Endodermal cell (in vitro differentiated cells): Measurements from ENCODE around the gene CBLN3. TPM values are rescaled to one million over a fixed set of nuclear protein-coding genes. Genes with fewer than 3 reads are reported as not detected.

Experiments used
- DNase-seq: peaks from one replicate; pipeline ENCODE4 v3.0.0-alpha.2; 2017
- H3K27ac ChIP-seq: 2 replicates; pipeline ENCODE4 v1.5.1; 2013; ENCODE audit warnings: mild to moderate bottlenecking, low read depth, low read length, moderate library complexity
- H3K27me3 ChIP-seq: 2 replicates; pipeline ENCODE4 v1.6.1; 2013; ENCODE audit warnings: mild to moderate bottlenecking, low read length, moderate library complexity; ENCODE audit not compliant: insufficient read depth, control insufficient read depth, poor library complexity, severe bottlenecking
- H3K36me3 ChIP-seq: 2 replicates; pipeline ENCODE4 v1.7.0; 2013; ENCODE audit warnings: mild to moderate bottlenecking, low read length, moderate library complexity; ENCODE audit not compliant: control insufficient read depth, insufficient read depth
- H3K4me1 ChIP-seq: one replicate; pipeline ENCODE4 v1.7.0; 2013; ENCODE audit warnings: low read length; ENCODE audit not compliant: control insufficient read depth, insufficient read depth
- H3K4me3 ChIP-seq: 2 replicates; pipeline ENCODE4 v1.5.1; 2013; ENCODE audit warnings: mild to moderate bottlenecking, low read length, moderate library complexity
- H3K9ac ChIP-seq: 2 replicates; pipeline ENCODE4 v1.6.1; 2013; ENCODE audit warnings: mild to moderate bottlenecking, low read length, moderate library complexity; ENCODE audit not compliant: poor library complexity, severe bottlenecking; ENCODE audit errors: extremely low read depth
- H3K9me3 ChIP-seq: 2 replicates; pipeline ENCODE4 v1.6.1; 2013; ENCODE audit warnings: mild to moderate bottlenecking, low read length, moderate library complexity; ENCODE audit not compliant: control insufficient read depth
- H3K27ac Mint-ChIP-seq: 2 replicates; pipeline ENCODE4 v1.8.0; 2020; ENCODE audit warnings: mixed read lengths
- H3K27me3 Mint-ChIP-seq: 2 replicates; pipeline ENCODE4 v1.8.0; 2021; ENCODE audit warnings: mild to moderate bottlenecking, mixed read lengths; ENCODE audit not compliant: insufficient read depth
- H3K36me3 Mint-ChIP-seq: 2 replicates; pipeline ENCODE4 v1.8.0; 2020; ENCODE audit warnings: low read depth, mixed read lengths
- H3K4me1 Mint-ChIP-seq: 2 replicates; pipeline ENCODE4 v1.8.0; 2020; ENCODE audit warnings: mixed read lengths
- H3K4me3 Mint-ChIP-seq: 2 replicates; pipeline ENCODE4 v1.8.0; 2020; ENCODE audit warnings: mild to moderate bottlenecking, moderate library complexity, mixed read lengths
- H3K9me3 Mint-ChIP-seq: 2 replicates; pipeline ENCODE4 v1.8.0; 2020; ENCODE audit warnings: mild to moderate bottlenecking, mixed read lengths
- WGBS, 2 experiments: methylation state at CpG; one replicate each; pipeline versions ENCODE4 v1.1.5 to v1.1.7; 2013; ENCODE audit warnings: missing lambda C conversion rate in 2 of 2, mixed read lengths in 1 of 2; ENCODE audit not compliant: insufficient coverage in 1 of 2, insufficient read length in 1 of 2; 5-methylcytosine and 5-hydroxymethylcytosine counted together
- total RNA-seq, 2 donors: library from RNA; stranded (reverse); fragmentation: NEBNext Ultra II Directional in 1 of 2; extraction: Animal tissue kit (Norgen Biotek cat#: 25700) in 1 of 2; gene quantifications; 2 replicates in 1 of 2; 3 replicates in 1 of 2; pipeline ENCODE4 v1.2.1, GENCODE V29; 2021
- TF ChIP-seq, protein P1 (sequence below): fragments of 200-600 bp; sonication (generic); conservative IDR thresholded peaks from 2 replicates; pipeline ENCODE4 v1.5.0; 2021; ENCODE audit warnings: antibody characterized with exemption, mild to moderate bottlenecking

Gene CBLN3
- total RNA-seq, 2 donors from 2014 or later = 2.1 to 2.4 TPM

GRCh38 chr14:24436355-24437019 lies 7.0 kb upstream of the CBLN3 start:
- Mint-ChIP-seq H3K27me3 (no peaks in the 10 kb centered on the region), H3K36me3 (peaks cover 54% of the 10 kb centered on the region), H3K27ac (no peak overlapping the region), H3K4me1 (peaks cover 23% of the 10 kb centered on the region), H3K4me3 (no peak overlapping the region), H3K9me3 (no peaks in the 10 kb centered on the region)
- Histone ChIP-seq H3K4me3 (no peak overlapping the region), H3K4me1 (peaks cover 24% of the 10 kb centered on the region), H3K9ac (no peak overlapping the region), H3K9me3 (no peaks in the 10 kb centered on the region), H3K36me3 (peaks cover 43% of the 10 kb centered on the region), H3K27me3 (no peaks in the 10 kb centered on the region), H3K27ac (no peak overlapping the region)
- WGBS, 2 experiments = 71 to 76% methylated on average over 3 to 5 of the region's 5 CpGs
- TF ChIP-seq, protein P1, sequence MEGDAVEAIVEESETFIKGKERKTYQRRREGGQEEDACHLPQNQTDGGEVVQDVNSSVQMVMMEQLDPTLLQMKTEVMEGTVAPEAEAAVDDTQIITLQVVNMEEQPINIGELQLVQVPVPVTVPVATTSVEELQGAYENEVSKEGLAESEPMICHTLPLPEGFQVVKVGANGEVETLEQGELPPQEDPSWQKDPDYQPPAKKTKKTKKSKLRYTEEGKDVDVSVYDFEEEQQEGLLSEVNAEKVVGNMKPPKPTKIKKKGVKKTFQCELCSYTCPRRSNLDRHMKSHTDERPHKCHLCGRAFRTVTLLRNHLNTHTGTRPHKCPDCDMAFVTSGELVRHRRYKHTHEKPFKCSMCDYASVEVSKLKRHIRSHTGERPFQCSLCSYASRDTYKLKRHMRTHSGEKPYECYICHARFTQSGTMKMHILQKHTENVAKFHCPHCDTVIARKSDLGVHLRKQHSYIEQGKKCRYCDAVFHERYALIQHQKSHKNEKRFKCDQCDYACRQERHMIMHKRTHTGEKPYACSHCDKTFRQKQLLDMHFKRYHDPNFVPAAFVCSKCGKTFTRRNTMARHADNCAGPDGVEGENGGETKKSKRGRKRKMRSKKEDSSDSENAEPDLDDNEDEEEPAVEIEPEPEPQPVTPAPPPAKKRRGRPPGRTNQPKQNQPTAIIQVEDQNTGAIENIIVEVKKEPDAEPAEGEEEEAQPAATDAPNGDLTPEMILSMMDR = peak; percentile 84
- DNase-seq = peak; percentile 74

- Histone ChIP-seq H3K4me1 (peaks cover 23% of the 10 kb centered on the region), H3K27me3 (no peaks in the 10 kb centered on the region), H3K9ac (no peak overlapping the region), H3K9me3 (no peaks in the 10 kb centered on the region), H3K4me3 (no peak overlapping the region), H3K36me3 (peaks cover 43% of the 10 kb centered on the region), H3K27ac (no peak overlapping the region)
- peaks cover 25% of the 10 kb centered on the region for H3K4me1 Mint-ChIP-seq
- 70 to 72% methylated on average over 5 to 6 of the region's 6 CpGs for WGBS, 2 experiments
- TF ChIP-seq, protein P1 = no peak
- DNase-seq = no peak
- peaks cover 56% of the 10 kb centered on the region for H3K36me3 Mint-ChIP-seq
- no peak overlapping the region for H3K4me3 Mint-ChIP-seq
- H3K27me3 Mint-ChIP-seq = no peaks in the 10 kb centered on the region
- no peak overlapping the region for H3K27ac Mint-ChIP-seq
- no peaks in the 10 kb centered on the region for H3K9me3 Mint-ChIP-seq
Measured at GRCh38 chr14:24435998-24436354, 6.5 kb upstream of the CBLN3 start.

DNA sequence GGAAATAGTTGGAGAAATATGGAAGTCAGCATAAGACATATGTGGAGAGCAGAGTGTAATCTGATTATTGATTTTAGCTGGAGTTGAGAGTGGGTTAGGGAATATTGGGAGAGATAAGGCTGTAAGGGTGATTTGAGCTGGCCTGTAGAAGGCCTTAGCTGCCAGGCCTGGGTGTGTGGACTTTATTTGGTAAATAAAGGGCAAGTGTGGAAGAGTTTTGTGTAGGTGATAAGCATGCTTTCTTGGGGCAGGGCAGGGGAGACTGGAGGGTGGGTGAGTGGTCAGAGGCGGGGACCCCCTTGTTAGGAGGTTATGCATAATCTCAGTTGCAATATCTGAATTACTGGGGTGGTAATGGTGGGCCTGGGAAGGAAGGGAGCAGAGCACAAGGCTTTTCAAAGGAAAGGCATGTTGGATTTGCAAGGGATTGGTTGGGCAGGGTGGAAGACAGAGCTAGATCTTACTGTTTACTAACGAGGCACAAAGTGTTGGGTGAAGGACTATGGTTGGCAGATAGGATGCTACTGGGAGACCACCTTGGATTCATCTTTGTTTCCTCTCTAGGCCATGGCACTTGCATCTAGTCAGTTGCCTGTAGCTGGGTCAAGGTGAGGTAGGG lies 5.8 kb upstream of the CBLN3 start:
- 96% methylated on average over 2 of the region's 2 CpGs; no CpG with 5 or more reads in 1 of the 2 experiments for WGBS, 2 experiments
- no peaks in the 10 kb centered on the region for H3K27me3 Mint-ChIP-seq
- H3K4me3 Mint-ChIP-seq = no peak overlapping the region

More for the DNA sequence above, 5.8 kb upstream of the CBLN3 start:
- no peak overlapping the region for H3K9ac ChIP-seq
- H3K4me3 ChIP-seq = no peak overlapping the region
- no peaks in the 10 kb centered on the region for H3K9me3 ChIP-seq
- H3K4me1 ChIP-seq = peaks cover 17% of the 10 kb centered on the region
- H3K4me1 Mint-ChIP-seq = peaks cover 22% of the 10 kb centered on the region
- H3K36me3 ChIP-seq = peaks cover 43% of the 10 kb centered on the region
- H3K27ac ChIP-seq = no peak overlapping the region
- TF ChIP-seq, protein P1 = no peak
- no peak overlapping the region for H3K27ac Mint-ChIP-seq
- peaks cover 52% of the 10 kb centered on the region for H3K36me3 Mint-ChIP-seq
- H3K27me3 ChIP-seq = no peaks in the 10 kb centered on the region
- no peaks in the 10 kb centered on the region for H3K9me3 Mint-ChIP-seq
- no peak for DNase-seq
